HepG2 (cell line): ENCODE data around the gene TMEM204.

ENCODE experiments used
- CTCF ChIP-seq: sonication (generic); formaldehyde crosslinking; IDR thresholded peaks from 2 replicates; pipeline ENCODE4 v1.5.0; 2020; ENCODE audit warnings: mild to moderate bottlenecking, missing genetic modification reagents, moderate library complexity
- NR1H2 ChIP-seq: sonication (generic); formaldehyde crosslinking; IDR thresholded peaks from 2 replicates; pipeline ENCODE4 v1.8.1; 2022; ENCODE audit warnings: low read depth, missing genetic modification reagents, borderline replicate concordance
- POLR2AphosphoS5 ChIP-seq: IDR thresholded peaks from 2 replicates; pipeline ENCODE4 v1.6.1; 2012; ENCODE audit warnings: low read depth, low read length
- REST ChIP-seq, 2 experiments: IDR thresholded peaks; 2 replicates each; pipeline ENCODE4 v1.6.1; 2011 to 2012; ENCODE audit warnings: low read length in 2 of 2, borderline replicate concordance in 1 of 2, low read depth in 1 of 2, mild to moderate bottlenecking in 1 of 2, moderate library complexity in 1 of 2
- SAFB2 ChIP-seq: sonication (generic); formaldehyde crosslinking; IDR thresholded peaks from 2 replicates; pipeline ENCODE4 v1.5.1; 2020; ENCODE audit warnings: missing genetic modification reagents, low read depth, mild to moderate bottlenecking, borderline replicate concordance
- ZNF24 ChIP-seq: fragments of 450-650 bp; IDR thresholded peaks from 2 replicates; pipeline ENCODE4 v1.6.1; 2017; ENCODE audit warnings: antibody characterized with exemption, mild to moderate bottlenecking
- ZNF580 ChIP-seq: IDR thresholded peaks from 2 replicates; pipeline ENCODE4 v1.6.1; 2016; ENCODE audit warnings: low read depth, borderline replicate concordance
- ZNF652 ChIP-seq: IDR thresholded peaks from 2 replicates; pipeline ENCODE4 v1.6.1; 2016; ENCODE audit warnings: low read depth, borderline replicate concordance
- TF ChIP-seq, protein P1 (sequence below): sonication (generic); formaldehyde crosslinking; conservative IDR thresholded peaks from 2 replicates; pipeline ENCODE4 v1.4.0; 2020; ENCODE audit warnings: missing genetic modification reagents

DNA sequence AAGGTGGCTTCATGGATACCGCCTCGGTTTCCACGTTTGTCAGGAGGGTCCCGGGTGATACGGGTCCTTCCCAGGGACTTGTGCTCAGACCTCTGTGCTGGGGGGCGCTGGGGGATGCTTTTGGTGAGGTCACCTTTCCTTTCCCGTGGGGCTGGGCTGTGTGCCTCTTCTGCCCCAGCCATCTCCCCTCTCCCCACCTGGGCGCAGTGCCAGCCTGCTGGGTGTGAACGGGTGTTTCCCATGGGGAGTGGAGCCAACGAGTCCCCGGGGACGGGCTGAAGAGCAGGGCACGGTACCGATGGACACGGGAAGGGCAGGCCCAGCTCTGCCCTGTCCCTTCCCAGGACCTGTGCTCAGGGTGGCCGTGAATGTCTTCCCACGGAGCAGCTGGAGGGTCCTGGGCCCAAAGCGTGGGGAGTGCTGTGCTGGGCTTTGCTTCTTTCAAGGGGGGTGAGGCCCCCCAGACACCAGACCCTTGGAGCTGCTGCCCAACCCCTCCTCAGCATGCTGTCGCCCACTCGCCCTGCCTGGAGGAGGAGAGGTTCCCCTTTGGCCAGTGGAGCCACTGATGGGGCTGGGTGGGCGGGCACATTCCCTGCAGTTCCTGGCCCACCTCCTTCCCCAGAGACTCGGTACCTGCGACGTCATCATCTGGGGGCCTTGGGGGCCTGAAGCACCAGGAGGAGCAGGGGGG, 24.8 kb upstream of the TMEM204 start:
- TF ChIP-seq CTCF: no peak
- TF ChIP-seq ZNF652: no peak
- TF ChIP-seq, protein P1, sequence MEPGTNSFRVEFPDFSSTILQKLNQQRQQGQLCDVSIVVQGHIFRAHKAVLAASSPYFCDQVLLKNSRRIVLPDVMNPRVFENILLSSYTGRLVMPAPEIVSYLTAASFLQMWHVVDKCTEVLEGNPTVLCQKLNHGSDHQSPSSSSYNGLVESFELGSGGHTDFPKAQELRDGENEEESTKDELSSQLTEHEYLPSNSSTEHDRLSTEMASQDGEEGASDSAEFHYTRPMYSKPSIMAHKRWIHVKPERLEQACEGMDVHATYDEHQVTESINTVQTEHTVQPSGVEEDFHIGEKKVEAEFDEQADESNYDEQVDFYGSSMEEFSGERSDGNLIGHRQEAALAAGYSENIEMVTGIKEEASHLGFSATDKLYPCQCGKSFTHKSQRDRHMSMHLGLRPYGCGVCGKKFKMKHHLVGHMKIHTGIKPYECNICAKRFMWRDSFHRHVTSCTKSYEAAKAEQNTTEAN (CRISPR knock-in tag): no peak
- TF ChIP-seq REST (IDR thresholded peaks at IDR 0.05; ENCODE audit: borderline replicate concordance in 1 of 2, low read depth in 1 of 2, low read length in 2 of 2): no peak
- no peak for TF ChIP-seq ZNF24
- TF ChIP-seq NR1H2 (CRISPR knock-in tag): no peak
- TF ChIP-seq SAFB2 (CRISPR knock-in tag): no peak
- TF ChIP-seq ZNF580: no peak
- no peak for TF ChIP-seq POLR2AphosphoS5
